DMS79 treated with DMSO at 0.1 percent for 48 hours (cell line): ENCODE measurements around the gene CALR.
"Not testable (repeated sequence)": the region's sequence is repeated elsewhere in the genome, so short reads cannot be mapped to it uniquely, and the experiment has no call there.

Experiments
- DNase-seq: peaks from one replicate; lab custom pipeline; 2025; lab: John Stamatoyannopoulos, UW

Gene CALR

DNA sequence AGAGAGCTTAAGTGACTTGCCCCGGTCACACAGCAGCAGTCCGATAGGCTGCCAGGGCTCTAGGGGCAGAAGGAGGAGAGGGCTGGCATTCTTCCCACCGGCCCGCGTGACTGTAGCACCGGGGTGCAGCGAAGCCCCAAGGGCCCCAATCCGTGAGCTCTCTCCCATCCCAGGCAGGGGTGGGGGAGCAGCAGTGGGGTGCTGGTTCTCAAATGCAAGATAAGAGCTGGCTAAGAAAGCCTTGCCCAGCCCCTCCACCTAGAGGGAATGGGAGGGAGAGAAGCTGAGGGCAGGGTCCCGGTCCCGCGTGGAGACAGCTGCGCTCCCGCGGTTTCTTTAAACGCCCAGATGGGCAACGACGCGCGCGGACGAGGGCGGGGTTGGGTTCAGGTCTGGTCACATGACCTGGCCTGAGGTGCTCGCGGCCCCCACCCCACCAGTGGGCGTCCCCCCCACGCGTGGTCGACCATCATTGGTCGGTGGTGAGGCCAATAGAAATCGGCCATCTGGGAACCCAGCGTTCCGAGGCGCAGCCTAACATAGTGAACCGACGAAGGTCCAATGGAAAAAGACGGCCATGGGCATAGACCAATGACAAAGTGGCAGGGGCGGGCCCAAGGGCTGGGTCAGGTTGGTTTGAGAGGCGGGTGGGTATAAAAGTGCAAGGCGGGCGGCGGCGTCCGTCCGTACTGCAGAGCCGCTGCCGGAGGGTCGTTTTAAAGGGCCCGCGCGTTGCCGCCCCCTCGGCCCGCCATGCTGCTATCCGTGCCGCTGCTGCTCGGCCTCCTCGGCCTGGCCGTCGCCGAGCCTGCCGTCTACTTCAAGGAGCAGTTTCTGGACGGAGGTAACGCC lies at the start of gene CALR:
Gene CALR, plus strand, starts transcription at position 683 of the 852 bp plus-strand sequence. Its CDS starts 71 bp downstream, at position 754.
- DNase-seq = peak; percentile 100

DNA sequence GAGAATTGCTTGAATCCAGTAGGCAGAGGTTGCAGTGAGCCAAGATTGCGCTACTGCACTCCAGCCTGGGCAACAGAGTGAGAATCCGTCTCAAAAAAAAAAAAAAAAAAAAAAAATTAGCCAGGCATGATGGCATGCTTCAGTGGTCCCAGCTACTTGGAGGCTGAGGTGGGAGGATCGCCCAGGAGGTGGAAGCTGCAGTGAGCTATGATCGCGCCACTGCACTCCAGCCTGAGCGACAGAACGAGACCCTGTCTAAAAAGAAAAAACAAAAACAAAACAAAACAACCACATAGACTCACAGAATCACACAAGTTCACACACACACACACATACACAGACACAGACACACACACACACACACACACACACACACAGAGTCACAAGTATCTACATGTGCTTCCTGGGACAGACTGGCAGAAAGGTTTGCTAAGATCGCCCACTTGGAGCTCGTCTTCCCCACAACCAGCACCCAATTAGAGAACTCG lies 48.1 kb upstream of the CALR start:
- DNase-seq = not testable (repeated sequence)

DNA sequence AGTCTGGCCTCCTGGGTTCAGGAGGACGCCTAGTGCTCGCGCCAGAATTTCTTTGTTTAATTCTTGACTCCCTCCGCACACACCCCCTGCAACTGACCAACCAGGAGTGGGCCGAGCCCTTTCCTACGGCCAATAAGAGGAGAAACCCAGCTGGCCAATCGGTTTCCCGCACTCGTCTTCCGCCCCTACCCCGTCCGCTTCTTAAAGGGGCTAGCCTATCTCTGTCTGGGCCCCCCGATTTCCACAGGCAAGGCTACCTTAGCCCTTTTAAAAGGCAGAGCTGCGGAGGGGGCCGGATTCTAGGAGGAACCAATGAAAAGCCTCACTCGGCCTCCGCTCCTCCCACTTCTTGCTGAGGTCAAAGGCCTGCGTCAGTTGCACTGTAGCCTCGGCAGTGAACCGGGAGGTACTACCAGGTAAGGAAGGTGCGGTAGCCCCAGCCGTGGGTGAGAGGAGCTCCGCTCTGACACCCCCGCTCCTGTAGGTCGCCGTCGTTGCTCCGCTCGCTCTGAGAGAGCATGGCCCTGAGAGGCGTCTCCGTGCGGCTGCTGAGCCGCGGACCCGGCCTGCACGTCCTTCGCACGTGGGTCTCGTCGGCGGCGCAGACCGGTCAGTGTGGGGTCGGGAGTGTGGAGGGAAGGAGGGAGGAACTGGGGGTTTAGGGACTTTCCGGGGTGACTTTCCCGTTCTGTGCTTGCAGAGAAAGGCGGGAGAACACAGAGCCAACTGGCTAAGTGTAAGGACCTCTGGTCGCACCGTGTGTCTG lies 47.4 kb upstream of the CALR start, which contains the start of gene GCDH:
Gene GCDH, plus strand, starts transcription at position 374 of the 766 bp plus-strand sequence. Its CDS starts 145 bp downstream, at position 519.
- DNase-seq = peak; percentile 100

DNA sequence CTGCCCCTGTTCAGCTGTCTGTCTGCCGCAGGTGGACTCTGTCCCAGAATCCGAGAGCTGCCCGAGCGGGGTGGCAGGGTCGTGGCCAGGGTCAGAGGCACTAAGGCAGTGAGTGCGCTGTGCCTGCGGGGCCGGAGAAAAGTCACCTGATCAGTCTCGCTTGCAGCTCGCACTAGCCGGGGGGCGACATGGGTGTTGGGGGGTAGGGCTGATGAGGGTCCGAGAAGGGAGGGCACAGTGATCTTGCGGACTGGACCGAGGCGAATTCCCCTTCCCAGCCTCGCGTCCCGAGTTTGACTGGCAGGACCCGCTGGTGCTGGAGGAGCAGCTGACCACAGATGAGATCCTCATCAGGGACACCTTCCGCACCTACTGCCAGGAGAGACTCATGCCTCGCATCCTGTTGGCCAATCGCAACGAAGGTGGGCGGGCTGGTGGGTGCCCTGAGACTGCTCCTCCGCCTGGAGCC lies 46.8 kb upstream of the CALR start:
- DNase-seq = no peak

DNA sequence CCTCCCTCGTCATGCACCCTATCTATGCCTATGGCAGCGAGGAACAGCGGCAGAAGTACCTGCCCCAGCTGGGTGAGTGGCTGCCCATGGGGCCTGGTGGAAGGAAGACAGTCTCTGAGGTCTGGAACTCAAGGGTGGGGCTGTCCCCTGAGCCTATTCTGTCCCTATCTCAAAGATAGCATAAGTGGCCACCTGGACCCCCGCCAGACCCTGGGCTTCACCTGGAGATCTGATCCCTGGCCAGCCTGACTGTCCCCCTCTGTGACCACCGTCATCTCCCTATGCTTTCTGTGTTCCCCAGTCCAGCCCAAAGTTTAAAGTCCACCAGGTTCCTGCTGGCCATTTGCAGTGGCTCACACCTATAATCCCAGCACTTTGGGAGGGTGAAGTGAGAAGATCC lies 44.8 kb upstream of the CALR start:
- DNase-seq = no peak

DNA sequence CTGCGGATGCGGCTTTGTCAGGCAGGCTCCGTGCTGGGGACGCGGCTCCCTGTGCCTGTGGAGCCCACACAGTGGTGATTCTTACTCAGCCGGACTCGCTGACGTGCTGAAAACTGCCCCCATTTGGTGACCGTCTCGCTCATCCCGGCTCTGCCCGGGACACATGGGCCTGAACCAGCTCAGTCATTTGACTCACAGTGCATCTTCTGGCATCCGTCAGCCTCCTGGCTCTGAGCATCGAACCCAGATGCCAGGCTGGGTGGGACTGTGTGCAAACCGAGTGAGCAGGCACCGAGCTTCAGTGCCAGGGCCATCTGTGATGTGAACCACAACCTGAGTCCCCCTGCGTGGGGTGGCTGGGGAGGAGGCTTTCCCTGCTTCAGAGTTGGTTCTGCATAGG lies 41.9 kb upstream of the CALR start:
- DNase-seq = no peak

DNA sequence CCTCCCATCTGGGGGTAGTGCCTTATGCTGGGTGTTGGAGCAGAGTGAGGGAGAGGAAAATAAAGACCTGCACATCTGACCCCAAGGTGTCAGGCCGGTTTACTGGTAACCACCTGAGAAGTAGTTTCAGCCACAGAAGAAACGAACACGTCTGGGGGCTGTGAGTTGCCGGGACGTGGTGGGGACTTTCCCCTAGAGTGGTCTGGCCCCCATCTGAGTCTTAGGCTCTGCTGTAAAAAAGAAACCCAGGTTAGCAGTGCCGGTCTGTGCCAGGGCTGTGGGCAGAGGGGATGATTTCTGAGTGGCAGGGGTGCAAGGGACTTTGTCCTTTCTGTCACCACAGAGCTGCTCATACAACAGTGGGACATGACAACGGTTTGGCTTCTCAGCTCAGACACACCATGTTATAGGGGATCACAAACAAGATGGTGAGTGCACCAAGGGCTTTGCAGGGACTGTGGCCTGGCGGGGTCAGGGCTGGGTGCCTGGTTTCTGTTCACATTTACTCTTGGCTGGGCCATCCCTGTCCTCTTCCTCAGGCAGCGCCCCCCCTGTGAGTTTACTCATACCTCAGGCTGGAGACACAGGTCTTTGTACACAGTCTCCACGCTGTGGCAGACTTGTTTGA lies 38.4 kb upstream of the CALR start:
- DNase-seq = no peak

DNA sequence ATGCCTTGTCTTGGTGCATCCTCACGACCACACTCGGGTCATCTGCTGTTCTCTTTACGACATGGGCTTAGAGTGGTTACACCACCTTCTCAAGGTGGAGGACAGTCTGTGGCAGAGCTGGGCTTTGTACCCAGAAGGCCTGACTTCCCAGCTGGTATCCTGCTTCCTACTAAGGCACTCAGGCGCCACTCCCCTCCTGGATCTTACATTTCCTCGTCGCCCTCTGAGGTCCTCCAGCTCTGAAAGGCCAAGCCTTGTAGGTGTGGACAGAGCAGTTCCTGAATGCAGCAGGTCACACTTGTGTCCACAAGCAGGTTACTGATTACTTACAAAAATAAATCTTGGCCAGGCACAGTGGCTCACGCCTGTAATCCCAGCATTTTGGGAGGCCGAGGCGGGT lies 31.2 kb upstream of the CALR start:
- no peak for DNase-seq

DNA sequence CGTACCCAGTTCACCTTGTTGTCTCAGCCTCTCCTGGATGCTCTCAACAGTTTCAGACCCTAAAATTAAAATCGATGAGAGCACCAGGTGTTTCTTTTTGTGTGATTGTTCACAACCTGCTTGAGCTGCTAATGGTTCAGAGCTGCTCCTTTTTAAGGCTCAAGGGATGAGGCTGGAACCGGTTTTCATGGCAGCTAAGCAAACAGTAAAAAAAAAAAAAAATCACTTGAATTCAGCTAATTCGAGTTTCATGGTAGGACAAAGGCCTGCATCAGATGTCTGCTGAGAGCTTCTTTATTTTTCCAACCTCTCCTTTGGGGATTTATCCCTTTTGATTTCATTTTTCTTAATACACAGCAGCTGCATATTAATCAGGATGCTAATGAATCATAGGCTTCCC lies 25.8 kb upstream of the CALR start:
- DNase-seq = peak; percentile 100

DNA sequence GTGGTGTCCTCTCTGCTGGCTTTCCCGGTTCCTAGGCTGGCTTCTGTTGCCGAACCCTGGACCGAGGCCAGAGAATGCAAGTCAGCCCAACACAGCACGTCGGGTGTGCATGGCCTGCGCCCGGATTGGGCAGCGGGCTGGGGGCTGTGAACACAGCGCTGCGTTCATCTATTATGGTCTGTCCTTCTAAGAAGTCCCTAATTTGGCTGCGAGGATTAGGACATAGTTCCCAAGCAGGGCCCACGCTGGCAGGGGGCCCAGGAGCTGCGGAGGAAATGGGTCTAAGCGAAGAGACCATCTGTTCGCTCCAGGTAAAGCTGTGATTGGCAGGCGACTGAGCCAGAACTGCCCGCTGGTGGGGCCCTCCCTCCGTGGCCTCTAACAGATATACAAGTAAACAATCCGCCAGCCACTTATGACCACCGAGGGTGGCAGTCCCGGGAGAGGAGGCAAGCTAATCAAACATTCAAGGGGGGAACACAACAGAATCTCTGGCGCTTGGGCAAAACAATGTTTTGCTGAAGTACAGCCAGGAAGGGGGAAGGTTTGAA lies 25.3 kb upstream of the CALR start:
- peak; percentile 99 for DNase-seq

DNA sequence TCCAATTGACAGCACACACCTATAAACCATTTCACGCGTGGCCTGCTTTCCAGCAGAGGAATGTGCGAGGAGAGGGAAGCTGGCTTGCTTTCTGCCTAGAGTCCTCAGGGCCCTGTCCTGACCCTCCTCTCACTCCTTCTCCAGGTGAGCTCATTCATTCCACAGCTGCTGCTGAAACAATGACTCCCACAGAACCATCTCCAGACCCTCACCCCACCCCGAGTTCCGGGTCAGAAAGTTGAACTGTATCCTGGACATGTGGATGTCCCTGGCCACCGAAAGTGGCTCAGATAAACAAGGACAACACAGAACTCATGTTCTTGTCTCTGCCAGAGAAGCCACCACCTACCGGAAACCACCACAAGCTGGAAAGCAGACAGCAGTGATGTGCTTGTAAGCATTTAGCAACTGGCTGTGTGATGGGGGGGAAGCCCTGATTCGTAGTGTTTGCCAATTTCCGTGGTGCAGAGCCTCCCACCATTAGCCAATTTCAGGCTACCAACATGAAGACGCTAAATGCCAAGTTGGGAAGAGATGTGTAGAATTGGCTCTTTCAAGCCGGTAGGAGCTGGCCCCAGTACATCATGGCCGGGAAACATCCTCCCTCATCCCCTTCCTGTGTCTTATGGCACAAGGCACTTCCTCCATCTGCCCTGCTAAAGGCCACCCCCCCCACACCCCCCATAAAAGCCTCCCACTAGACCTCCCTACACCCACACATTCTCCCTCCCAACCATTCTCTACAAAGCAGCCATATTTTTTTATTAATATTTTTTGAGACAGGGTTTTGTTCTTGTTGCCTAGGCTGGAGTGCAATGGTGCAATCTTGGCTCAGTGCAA lies 24.3 kb upstream of the CALR start:
- DNase-seq = peak; percentile 92

DNA sequence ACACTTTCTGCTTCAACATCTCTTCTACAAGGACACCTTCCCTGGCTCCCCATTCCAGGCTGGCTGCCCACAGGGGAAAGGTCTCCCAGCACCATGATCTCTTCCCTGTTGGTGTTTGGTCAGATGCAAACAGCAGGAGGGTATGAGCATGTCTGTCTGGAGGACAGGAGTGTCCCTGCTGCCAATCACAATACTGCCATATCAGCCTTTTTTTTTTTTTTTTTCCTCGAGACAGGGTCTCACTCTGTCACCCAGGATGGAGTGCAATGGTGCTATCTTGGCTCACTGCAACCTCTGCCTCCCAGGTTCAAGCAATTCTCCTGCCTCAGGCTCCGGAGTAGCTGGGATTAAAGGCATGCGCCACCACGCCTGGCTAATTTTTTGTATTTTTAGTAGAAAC lies 22.5 kb upstream of the CALR start:
- not testable (repeated sequence) for DNase-seq

DNA sequence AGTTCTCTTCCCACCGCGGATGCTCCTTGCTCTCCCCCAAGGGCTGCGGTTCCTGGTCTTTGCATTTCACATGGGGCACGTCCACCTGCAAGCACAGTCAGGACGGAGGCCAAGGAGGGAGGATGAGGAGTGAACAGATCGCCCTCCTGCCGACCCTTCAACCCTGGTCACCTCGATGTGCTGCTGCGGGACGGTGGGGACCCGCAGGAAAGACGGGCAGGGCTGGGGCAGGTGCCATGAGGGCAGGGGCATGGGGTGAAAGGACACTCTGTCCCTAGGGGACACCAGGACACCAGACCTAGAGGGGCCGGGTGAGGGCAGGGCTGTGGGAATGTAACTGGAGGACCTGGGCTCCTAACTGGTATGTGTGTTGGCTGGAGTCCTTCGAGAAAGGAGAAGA lies 20.2 kb upstream of the CALR start:
- DNase-seq = no peak

DNA sequence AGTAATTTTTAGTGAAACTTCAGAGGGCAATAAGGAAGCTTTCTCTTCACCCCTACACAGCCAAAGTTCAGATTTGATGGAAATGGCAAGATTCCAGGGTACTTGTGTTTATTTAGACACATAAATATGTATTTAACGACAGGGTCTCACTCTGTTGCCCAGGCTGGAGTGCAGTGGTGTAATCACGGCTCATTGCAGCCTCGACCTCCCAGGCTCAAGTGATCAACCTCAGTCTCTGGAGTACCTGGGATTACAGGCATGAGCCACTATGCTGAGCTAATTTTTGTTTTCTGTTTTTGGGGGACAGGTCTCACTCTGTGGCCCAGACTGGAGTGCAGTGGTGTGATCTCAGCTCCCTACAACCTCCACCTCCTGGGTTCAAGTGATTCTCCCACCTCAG lies 17.4 kb upstream of the CALR start:
- DNase-seq = no peak

DNA sequence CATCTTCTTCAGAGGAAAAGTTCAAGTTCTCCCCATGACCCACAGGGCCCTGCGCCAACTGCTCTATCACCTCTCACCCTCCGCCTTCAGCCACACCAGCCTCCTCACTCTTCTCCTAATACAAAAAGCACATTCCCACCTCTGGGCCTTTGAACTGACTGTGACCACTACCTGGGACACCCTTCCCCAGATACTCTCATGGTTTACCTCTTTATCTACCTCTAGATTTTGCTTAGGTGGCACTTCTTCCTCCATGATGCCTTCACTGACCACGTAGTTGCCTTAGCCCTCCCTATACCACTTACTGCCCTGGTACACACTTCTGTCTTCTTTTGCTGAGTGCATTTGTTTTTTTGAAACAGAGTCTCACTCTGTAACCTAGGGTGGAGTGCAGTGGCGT lies 15.4 kb upstream of the CALR start:
- DNase-seq = no peak

DNA sequence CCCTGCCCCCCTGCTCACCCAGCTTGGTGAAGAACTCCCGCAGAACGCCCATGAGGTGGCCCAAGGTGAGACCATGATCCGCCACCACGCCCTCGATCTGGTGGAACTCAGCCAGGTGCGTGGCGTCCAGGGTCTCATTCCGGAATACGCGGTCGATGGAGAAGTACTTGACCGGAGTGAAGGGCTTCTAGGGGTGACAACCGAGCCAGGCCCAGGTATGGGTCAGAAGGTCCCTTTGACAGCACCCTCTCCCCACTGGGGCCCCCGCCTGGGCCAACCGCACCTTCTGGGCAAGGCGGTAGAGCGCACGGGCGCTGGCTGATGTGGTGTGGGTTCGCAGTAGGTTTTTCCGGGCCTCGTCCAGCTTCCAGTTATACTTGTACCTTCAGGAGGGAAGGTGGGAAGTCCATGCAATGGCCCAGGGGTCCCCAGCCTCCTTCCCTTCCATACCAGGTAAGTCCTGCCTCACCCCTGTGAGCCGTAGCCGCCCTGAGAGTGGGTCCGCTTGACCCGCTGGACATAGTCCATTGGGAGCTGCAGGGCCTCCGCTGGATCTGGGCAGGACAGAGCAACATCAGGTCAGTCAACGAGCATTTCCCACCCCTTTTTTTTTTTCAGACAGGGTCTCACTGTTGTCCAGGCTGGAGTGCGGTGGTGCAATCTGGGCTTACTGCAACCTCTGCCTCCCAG lies 13.6 kb upstream of the CALR start:
- no peak for DNase-seq

DNA sequence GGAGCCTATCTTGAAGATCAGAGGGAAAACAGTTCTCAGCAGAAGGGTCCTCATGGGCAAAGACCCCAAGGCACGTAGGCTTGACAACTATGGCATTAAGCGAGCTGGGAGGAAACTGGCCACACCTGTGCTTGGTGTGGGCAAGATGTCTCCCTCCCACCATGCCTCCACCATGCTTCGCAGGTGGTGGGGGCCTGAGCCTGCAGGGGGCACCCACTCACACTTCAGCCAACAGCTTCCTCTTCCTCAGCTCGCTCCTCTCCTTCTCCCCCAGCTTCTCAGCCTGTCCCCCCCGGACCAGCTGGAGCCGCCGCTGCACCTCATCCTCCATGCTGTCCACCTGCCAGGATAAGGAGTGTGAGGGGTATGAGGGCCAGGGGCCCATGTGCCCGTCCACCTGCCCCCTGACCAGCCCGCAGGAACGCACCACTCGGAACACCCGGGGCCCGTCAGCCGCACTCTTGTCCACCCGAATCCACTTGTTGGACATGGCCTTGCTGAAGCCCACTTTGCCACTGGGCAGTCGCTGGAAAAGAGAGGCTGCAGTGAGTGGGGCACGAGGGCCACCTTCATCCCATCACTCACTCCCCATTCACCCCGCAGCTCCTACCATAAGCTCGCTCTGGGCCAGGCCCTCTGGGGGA lies 8.3 kb upstream of the CALR start:
- DNase-seq = no peak

DNA sequence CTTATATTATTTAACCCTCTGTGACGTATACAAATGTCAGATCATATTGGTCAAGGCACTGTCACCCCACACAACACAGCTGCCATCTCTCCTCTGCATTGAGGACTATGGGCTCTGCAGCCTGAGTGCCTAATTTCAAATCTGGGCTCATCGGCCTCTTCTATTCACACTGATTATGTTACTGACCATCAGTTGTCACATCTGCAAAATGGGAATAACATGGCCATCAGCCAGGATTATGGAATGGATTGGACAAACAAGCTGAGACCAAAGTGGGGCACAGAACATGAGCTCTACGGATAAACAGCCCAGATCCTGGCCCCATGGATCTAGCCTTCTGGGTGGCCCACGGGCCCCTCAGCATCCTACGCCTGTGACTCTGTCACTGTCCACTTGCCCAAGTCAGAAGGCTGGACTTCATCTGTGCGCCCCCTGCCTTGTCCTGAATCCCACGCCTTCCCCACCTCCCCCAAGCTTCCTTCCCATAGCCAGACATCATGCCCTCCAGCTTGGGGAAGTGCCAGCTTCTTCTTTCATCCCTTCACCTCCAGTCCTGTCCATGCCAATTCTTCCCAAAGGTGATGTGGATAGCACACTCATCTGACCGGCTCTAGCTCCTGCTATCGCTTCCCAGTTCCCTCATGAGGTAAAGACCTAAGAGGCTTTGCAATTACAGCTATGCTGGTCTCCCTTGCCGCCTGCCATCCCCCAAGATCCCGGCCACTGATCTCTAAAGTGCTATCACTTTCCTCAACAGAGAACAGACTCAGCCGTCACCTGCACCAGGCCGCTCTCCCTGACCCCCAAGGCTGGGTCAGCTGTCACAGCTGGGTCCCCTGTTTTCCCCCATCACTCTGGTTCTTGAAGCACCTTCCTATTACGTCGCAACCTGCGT lies 5.8 kb upstream of the CALR start:
- DNase-seq = peak; percentile 55
